NCI-H1436 treated with DMSO at 0.1 percent for 48 hours (cell line): Measurements from ENCODE around the gene FMN2.
A peak's percentile ranks its signal among the peaks of the same experiment; 100 is the strongest.

Experiments used
- DNase-seq: peaks from one replicate; lab custom pipeline; 2025; lab: John Stamatoyannopoulos, UW

The FMN2 gene

GRCh38 chr1:240091614-240092300 is at the start of gene FMN2:
Gene FMN2 (plus strand): TSS chr1:240091883. CDS start chr1:240092110, 227 bp downstream.
- peak; percentile 74 for DNase-seq

- DNase-seq, result no peak
Observed at GRCh38 chr1:240044620-240045019, 47.1 kb upstream of the FMN2 start.

- no peak for DNase-seq
Observed at GRCh38 chr1:240046000-240046399, 45.7 kb upstream of the FMN2 start.

- no peak for DNase-seq
Observed at GRCh38 chr1:240054109-240054701, 37.5 kb upstream of the FMN2 start.

GRCh38 chr1:240055936-240056335 is 35.7 kb upstream of the FMN2 start:
- DNase-seq, result no peak

- DNase-seq, result no peak
Observed at GRCh38 chr1:240056350-240056749, 35.3 kb upstream of the FMN2 start.

GRCh38 chr1:240058049-240058448 is 33.6 kb upstream of the FMN2 start:
- DNase-seq, result no peak

- no peak for DNase-seq
Observed at GRCh38 chr1:240068961-240069360, 22.7 kb upstream of the FMN2 start.

GRCh38 chr1:240070188-240070587 is 21.5 kb upstream of the FMN2 start:
- DNase-seq, result no peak

- DNase-seq, result no peak
Observed at GRCh38 chr1:240073097-240073496, 18.6 kb upstream of the FMN2 start.

- no peak for DNase-seq
Observed at GRCh38 chr1:240074422-240074821, 17.3 kb upstream of the FMN2 start.

GRCh38 chr1:240074908-240075307 is 16.8 kb upstream of the FMN2 start:
- DNase-seq, result no peak

GRCh38 chr1:240084337-240084736 is 7.3 kb upstream of the FMN2 start:
- no peak for DNase-seq

GRCh38 chr1:240084749-240085148 is 6.9 kb upstream of the FMN2 start:
- DNase-seq, result no peak

GRCh38 chr1:240086726-240087125 is 5.0 kb upstream of the FMN2 start:
- no peak for DNase-seq

- DNase-seq, result peak; percentile 49
Observed at GRCh38 chr1:240090014-240090413, 1.7 kb upstream of the FMN2 start.

- DNase-seq, result no peak
Observed at GRCh38 chr1:240090957-240091600, 604 bp upstream of the FMN2 start.

- no peak for DNase-seq
Observed at GRCh38 chr1:240092301-240093119, 827 bp downstream of the FMN2 start.

- no peak for DNase-seq
Observed at GRCh38 chr1:240093120-240093961, 1.7 kb downstream of the FMN2 start.

GRCh38 chr1:240094041-240094722 is 2.5 kb downstream of the FMN2 start:
- no peak for DNase-seq

GRCh38 chr1:240096974-240097373 is 5.3 kb downstream of the FMN2 start:
- no peak for DNase-seq
